HepG2 (cell line): ENCODE data around the gene ITGB8. TPM values are rescaled to one million over a fixed set of nuclear protein-coding genes. Genes with fewer than 3 reads are reported as not detected.

Source experiments
- ATAC-seq: fragments of 200-7000 bp; cut with Tn5 transposase; 3 replicates; pipeline ENCODE4 v1.9.1; 2020; ENCODE audit warnings: mild to moderate bottlenecking, moderate library complexity
- BruUV-seq: library from RNA; stranded (reverse); fragments of 400-500 nt; replicated peaks from 2 replicates; lab custom pipeline; 2021; lab: Mats Ljungman, UMichigan
- CTCF ChIA-PET: fragments of 300-600 bp; formaldehyde crosslinking; extraction: SDS; loops from one replicate; lab custom pipeline; 2021; ENCODE audit warnings: low total read pairs, inconsistent platforms, low intra/inter-chr PET ratio; lab: Yijun Ruan, JAX
- POLR2A ChIA-PET: fragments of 350-600 bp; sonication (Branson Sonifier 250); formaldehyde crosslinking; loops from one replicate; lab custom pipeline; 2020; ENCODE audit warnings: antibody characterized with exemption, inconsistent platforms; lab: Yijun Ruan, JAX
- DNase-seq: peaks from one replicate; pipeline ENCODE4 v3.0.0-alpha.2; 2015; ENCODE audit warnings: low spot score
- FAIRE-seq: peaks from 3 replicates; lab custom pipeline; 2011; peaks lifted over from hg19 to GRCh38; lab: Jason Lieb, UNC
- H2AFZ ChIP-seq: one replicate; pipeline ENCODE4 v1.6.1; 2011; ENCODE audit warnings: low read length, inconsistent platforms
- H3K27ac ChIP-seq: fragments of 300-600 bp; 3 replicates; pipeline ENCODE4 v1.8.0; 2011; ENCODE audit warnings: mixed run types, mild to moderate bottlenecking, mixed read lengths, low read length, inconsistent platforms; ENCODE audit not compliant: insufficient read depth; ENCODE audit errors: extremely low read length
- H3K27me3 ChIP-seq, 2 experiments: fragments of 200-600 bp in 1 of 2; 2 replicates in 1 of 2; 3 replicates in 1 of 2; pipeline versions ENCODE4 v1.6.0 to v1.8.0; 2011; ENCODE audit warnings: low read length in 2 of 2, mild to moderate bottlenecking in 2 of 2, moderate library complexity in 2 of 2, inconsistent platforms in 1 of 2; ENCODE audit not compliant: insufficient read depth in 2 of 2, control insufficient read depth in 1 of 2
- H3K36me3 ChIP-seq, 2 experiments: fragments of 200-600 bp in 1 of 2; replicated peaks in 1 of 2; 2 replicates in 1 of 2; 3 replicates in 1 of 2; pipeline versions ENCODE4 v1.5.1 to v1.8.0; 2011; ENCODE audit warnings: low read length in 2 of 2, inconsistent platforms in 1 of 2; ENCODE audit not compliant: insufficient read depth in 2 of 2, control insufficient read depth in 1 of 2
- H3K4me1 ChIP-seq: 2 replicates; pipeline ENCODE4 v1.5.1; 2012; ENCODE audit warnings: low read length, inconsistent platforms; ENCODE audit not compliant: insufficient read depth
- H3K4me2 ChIP-seq: 2 replicates; pipeline ENCODE4 v1.6.0; 2011; ENCODE audit warnings: low read depth, low read length, inconsistent platforms
- H3K4me3 ChIP-seq, 3 experiments: fragments of 200-600 bp in 1 of 3; sonication (generic), shearing (Covaris generic) in 1 of 3; replicated peaks in 1 of 3; 2 replicates each; pipeline ENCODE4 v1.5.1; 2011 to 2016; ENCODE audit warnings: low read length in 3 of 3, inconsistent platforms in 2 of 3, low read depth in 2 of 3, mild to moderate bottlenecking in 2 of 3, control low read depth in 1 of 3, mixed read lengths in 1 of 3; ENCODE audit not compliant: insufficient read depth in 1 of 3
- H3K79me2 ChIP-seq: one replicate; pipeline ENCODE4 v1.6.1; 2011; ENCODE audit warnings: low read length, inconsistent platforms; ENCODE audit not compliant: insufficient read depth
- H3K9ac ChIP-seq: 2 replicates; pipeline ENCODE4 v1.6.0; 2011; ENCODE audit warnings: mild to moderate bottlenecking, low read depth, low read length, inconsistent platforms; ENCODE audit not compliant: insufficient read depth
- H3K9me3 ChIP-seq: 2 replicates; pipeline ENCODE4 v1.5.1; 2012; ENCODE audit warnings: mild to moderate bottlenecking, low read length
- H4K20me1 ChIP-seq: 2 replicates; pipeline ENCODE4 v1.6.0; 2011; ENCODE audit warnings: inconsistent platforms, mild to moderate bottlenecking, low read length, moderate library complexity; ENCODE audit not compliant: insufficient read depth
- DR1 ChIP-seq: sonication (generic); formaldehyde crosslinking; IDR thresholded peaks from 2 replicates; pipeline ENCODE4 v1.8.0; 2021; ENCODE audit warnings: mild to moderate bottlenecking, missing genetic modification reagents, inconsistent platforms
- NFATC3 ChIP-seq: sonication (generic); formaldehyde crosslinking; IDR thresholded peaks from 2 replicates; pipeline ENCODE4 v1.5.1; 2020; ENCODE audit warnings: mild to moderate bottlenecking, missing genetic modification reagents
- PRMT3 ChIP-seq: sonication (generic); formaldehyde crosslinking; IDR thresholded peaks from 2 replicates; pipeline ENCODE4 v1.8.1; 2022; ENCODE audit warnings: low read depth, mild to moderate bottlenecking, moderate library complexity, missing genetic modification reagents, borderline replicate concordance
- ZNF709 ChIP-seq: sonication (generic); formaldehyde crosslinking; IDR thresholded peaks from 2 replicates; pipeline ENCODE4 v1.5.0; 2020; ENCODE audit warnings: mild to moderate bottlenecking, missing genetic modification reagents
- ZNF746 ChIP-seq: sonication (generic); formaldehyde crosslinking; IDR thresholded peaks from 2 replicates; pipeline ENCODE4 v1.8.0; 2022; ENCODE audit warnings: mild to moderate bottlenecking, missing genetic modification reagents
- WGBS: methylation state at CpG from one replicate; pipeline ENCODE4 v1.1.6; 2017; ENCODE audit warnings: low lambda C conversion rate; 5-methylcytosine and 5-hydroxymethylcytosine counted together
- in situ Hi-C: cut with HindIII; loops from 2 replicates; pipeline ENCODE4 v1.10.0; 2017; ENCODE audit warnings: low pct_unique_long_range_greater_than_20kb; ENCODE audit not compliant: extremely low pct_ligation_motif_present
- intact Hi-C: fragments of 100-400 bp; cut with micrococcal nuclease; formaldehyde crosslinking; loops from one replicate; pipeline ENCODE4 v1.10.0; 2022; ENCODE audit not compliant: unreplicated experiment
- polyA plus RNA-seq, 8 experiments: library from polyadenylated mRNA; depleted of rRNA in 3 of 8; stranded (reverse) in 7 of 8; unstranded in 1 of 8; fragments of >200 nt; fragmentation: Illumina TruSeq in 4 of 8; extraction: Trizol in 4 of 8; gene quantifications; 2 replicates each; pipeline versions ENCODE4 v1.2.1 to v1.2.3, GENCODE V29; 2011 to 2016; ENCODE audit warnings: low read depth in 4 of 8, missing spikeins in 1 of 8, mixed read lengths in 1 of 8; ENCODE audit not compliant: insufficient read depth in 1 of 8
- total RNA-seq, 5 experiments: library from RNA; depleted of rRNA; stranded (reverse); fragments of >200 nt; fragmentation: Illumina TruSeq; extraction: Trizol; gene quantifications; 2 replicates each; pipeline ENCODE4 v1.2.3, GENCODE V29; 2016; ENCODE audit warnings: low read depth in 1 of 5
- TF ChIP-seq, protein P1 (sequence below): sonication (generic); formaldehyde crosslinking; IDR thresholded peaks from 2 replicates; pipeline ENCODE4 v1.4.0; 2020; ENCODE audit warnings: missing genetic modification reagents, mild to moderate bottlenecking, borderline replicate concordance

The ITGB8 gene
- total and polyA plus RNA-seq, 2 of the 13 experiments (the other 11 are each of a cell fraction or from before 2014, with no cell fraction given): 0.01 TPM; not detected in 1

DNA sequence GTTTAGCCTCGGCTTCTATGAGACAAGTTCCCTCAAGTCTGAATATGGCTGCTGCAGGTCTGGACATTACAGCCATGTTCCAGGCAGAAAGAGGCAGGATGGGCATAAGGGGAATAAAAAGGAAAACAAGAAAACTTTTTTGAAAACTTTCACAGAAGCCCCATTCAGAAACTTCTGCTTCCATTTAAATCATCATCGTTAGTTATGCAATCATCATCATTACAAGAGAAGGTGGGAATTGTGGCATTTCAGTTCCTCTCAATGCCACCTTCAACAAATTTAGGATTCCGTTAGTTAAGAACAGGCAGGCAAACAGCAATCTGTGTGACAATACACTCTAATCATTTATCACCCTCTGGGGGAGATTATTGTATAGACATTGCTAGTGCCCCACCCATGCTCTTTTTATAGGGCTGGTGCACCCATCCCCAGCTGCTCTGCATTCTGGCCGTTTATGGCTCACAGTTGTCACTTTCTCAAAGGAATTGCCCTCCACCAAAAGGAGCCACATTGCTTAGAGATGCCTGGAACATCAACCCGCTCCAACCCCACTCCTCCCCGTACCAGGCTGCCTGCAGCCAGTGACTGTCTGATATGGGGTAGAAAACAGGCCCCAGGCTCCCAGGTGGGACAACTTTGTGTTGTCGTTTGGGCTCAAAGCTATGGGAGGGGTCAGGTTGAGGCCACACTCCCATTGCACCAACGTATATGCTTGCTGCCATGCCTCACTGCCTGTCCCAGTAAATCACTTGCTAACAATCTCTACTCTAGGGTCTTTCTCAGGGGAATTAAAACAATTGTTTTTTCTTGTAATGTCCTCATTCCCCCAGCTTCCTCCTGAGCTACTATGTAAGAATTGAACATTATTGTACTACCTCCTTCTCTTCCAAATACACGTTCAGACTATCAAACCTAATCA lies 24.2 kb downstream of the ITGB8 start:
- intact Hi-C loops: no loop called here

More for the DNA sequence above, 24.2 kb downstream of the ITGB8 start:
- ChIA-PET CTCF (no interaction called here), POLR2A (no interaction called here)
- Histone ChIP-seq H3K4me2 (no peak overlapping the region), H3K79me2 (no peaks in the 10 kb centered on the region), H3K4me1 (no peaks in the 10 kb centered on the region), H3K27me3 (no peaks in the 10 kb centered on the region), H2AFZ (no peak overlapping the region), H3K27ac (no peak overlapping the region), H4K20me1 (no peaks in the 10 kb centered on the region), H3K9me3 (no peaks in the 10 kb centered on the region), H3K4me3 (no peak overlapping the region), H3K9ac (no peak overlapping the region), H3K36me3 (no peaks in the 10 kb centered on the region)
- ATAC-seq: no peak
- 1% methylated on average over 7 of the region's 9 CpGs for WGBS
- no peak for FAIRE-seq
- in situ Hi-C loops: no loop called here
- DNase-seq: no peak
- no peak for TF ChIP-seq ZNF746 (CRISPR knock-in tag)
- no peak for TF ChIP-seq NFATC3 (CRISPR knock-in tag)
- TF ChIP-seq, protein P1, sequence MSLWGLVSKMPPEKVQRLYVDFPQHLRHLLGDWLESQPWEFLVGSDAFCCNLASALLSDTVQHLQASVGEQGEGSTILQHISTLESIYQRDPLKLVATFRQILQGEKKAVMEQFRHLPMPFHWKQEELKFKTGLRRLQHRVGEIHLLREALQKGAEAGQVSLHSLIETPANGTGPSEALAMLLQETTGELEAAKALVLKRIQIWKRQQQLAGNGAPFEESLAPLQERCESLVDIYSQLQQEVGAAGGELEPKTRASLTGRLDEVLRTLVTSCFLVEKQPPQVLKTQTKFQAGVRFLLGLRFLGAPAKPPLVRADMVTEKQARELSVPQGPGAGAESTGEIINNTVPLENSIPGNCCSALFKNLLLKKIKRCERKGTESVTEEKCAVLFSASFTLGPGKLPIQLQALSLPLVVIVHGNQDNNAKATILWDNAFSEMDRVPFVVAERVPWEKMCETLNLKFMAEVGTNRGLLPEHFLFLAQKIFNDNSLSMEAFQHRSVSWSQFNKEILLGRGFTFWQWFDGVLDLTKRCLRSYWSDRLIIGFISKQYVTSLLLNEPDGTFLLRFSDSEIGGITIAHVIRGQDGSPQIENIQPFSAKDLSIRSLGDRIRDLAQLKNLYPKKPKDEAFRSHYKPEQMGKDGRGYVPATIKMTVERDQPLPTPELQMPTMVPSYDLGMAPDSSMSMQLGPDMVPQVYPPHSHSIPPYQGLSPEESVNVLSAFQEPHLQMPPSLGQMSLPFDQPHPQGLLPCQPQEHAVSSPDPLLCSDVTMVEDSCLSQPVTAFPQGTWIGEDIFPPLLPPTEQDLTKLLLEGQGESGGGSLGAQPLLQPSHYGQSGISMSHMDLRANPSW (CRISPR knock-in tag): no peak
- TF ChIP-seq ZNF709 (CRISPR knock-in tag): no peak
- no peak for TF ChIP-seq DR1 (CRISPR knock-in tag)
- no peak for TF ChIP-seq PRMT3
- no TSS peak for BruUV-seq
